HepG2 (cell line): ENCODE measurements around the gene TCN2. TPM values are rescaled to one million over a fixed set of nuclear protein-coding genes. Genes with fewer than 3 reads are reported as not detected.
A peak's percentile ranks its signal among the peaks of the same experiment; 100 is the strongest.

Source experiments
- DMAP1 ChIP-seq: IDR thresholded peaks from 2 replicates; pipeline ENCODE4 v1.6.1; 2016
- HCFC1 ChIP-seq: fragments of 150-350 bp; IDR thresholded peaks from 2 replicates; pipeline ENCODE4 v1.6.1; 2014; ENCODE audit warnings: low read depth, low read length
- MED1 ChIP-seq: sonication (generic); formaldehyde crosslinking; IDR thresholded peaks from 2 replicates; pipeline ENCODE4 v1.4.0; 2020; ENCODE audit warnings: missing genetic modification reagents
- NAIF1 ChIP-seq: sonication (generic); formaldehyde crosslinking; IDR thresholded peaks from 2 replicates; pipeline ENCODE4 v1.5.0; 2020; ENCODE audit warnings: mild to moderate bottlenecking, missing genetic modification reagents, borderline replicate concordance
- NONO ChIP-seq, 2 experiments: fragments of 450-650 bp in 1 of 2; sonication (generic) in 1 of 2; formaldehyde crosslinking in 1 of 2; IDR thresholded peaks in 1 of 2; conservative IDR thresholded peaks in 1 of 2; 2 replicates each; pipeline versions ENCODE4 v1.6.1 to v1.8.0; 2017 to 2022; ENCODE audit warnings: mild to moderate bottlenecking in 1 of 2, missing genetic modification reagents in 1 of 2, moderate library complexity in 1 of 2
- NR1H2 ChIP-seq: sonication (generic); formaldehyde crosslinking; IDR thresholded peaks from 2 replicates; pipeline ENCODE4 v1.8.1; 2022; ENCODE audit warnings: low read depth, missing genetic modification reagents, borderline replicate concordance
- RBM22 ChIP-seq: fragments of 200-400 bp; formaldehyde crosslinking; optimal IDR thresholded peaks from 2 replicates; pipeline ENCODE3; 2017; ENCODE audit warnings: mild to moderate bottlenecking, low read length, moderate library complexity
- TAF15 ChIP-seq: fragments of 200-400 bp; formaldehyde crosslinking; IDR thresholded peaks from one replicate; pipeline ENCODE4 v1.6.1; 2018; ENCODE audit warnings: mild to moderate bottlenecking, low read depth, low read length; ENCODE audit not compliant: poor library complexity, severe bottlenecking
- ZNF138 ChIP-seq: sonication (generic); formaldehyde crosslinking; IDR thresholded peaks from 2 replicates; pipeline ENCODE4 v1.5.0; 2020; ENCODE audit warnings: mild to moderate bottlenecking, low read depth, missing genetic modification reagents
- ZNF543 ChIP-seq: sonication (generic); formaldehyde crosslinking; IDR thresholded peaks from 2 replicates; pipeline ENCODE4 v1.4.0; 2020; ENCODE audit warnings: mild to moderate bottlenecking, missing genetic modification reagents
- polyA plus RNA-seq, 8 experiments: library from polyadenylated mRNA; depleted of rRNA in 3 of 8; stranded (reverse) in 7 of 8; unstranded in 1 of 8; fragments of >200 nt; fragmentation: Illumina TruSeq in 4 of 8; extraction: Trizol in 4 of 8; gene quantifications; 2 replicates each; pipeline versions ENCODE4 v1.2.1 to v1.2.3, GENCODE V29; 2011 to 2016; ENCODE audit warnings: low read depth in 4 of 8, missing spikeins in 1 of 8, mixed read lengths in 1 of 8; ENCODE audit not compliant: insufficient read depth in 1 of 8
- total RNA-seq, 5 experiments: library from RNA; depleted of rRNA; stranded (reverse); fragments of >200 nt; fragmentation: Illumina TruSeq; extraction: Trizol; gene quantifications; 2 replicates each; pipeline ENCODE4 v1.2.3, GENCODE V29; 2016; ENCODE audit warnings: low read depth in 1 of 5
- TF ChIP-seq, protein P1 (sequence below): sonication (generic); formaldehyde crosslinking; IDR thresholded peaks from 2 replicates; pipeline ENCODE4 v1.9.0; 2021; ENCODE audit warnings: missing genetic modification reagents, borderline replicate concordance
- TF ChIP-seq, protein P2 (sequence below): sonication (generic); formaldehyde crosslinking; IDR thresholded peaks from 2 replicates; pipeline ENCODE4 v1.5.1; 2020; ENCODE audit warnings: mild to moderate bottlenecking, missing genetic modification reagents, borderline replicate concordance
- TF ChIP-seq, protein P3 (sequence below): IDR thresholded peaks from 2 replicates; pipeline ENCODE4 v1.6.1; 2012; ENCODE audit warnings: low read depth, low read length, improper control_type of control experiment
- TF ChIP-seq, protein P4 (sequence below): sonication (generic); formaldehyde crosslinking; IDR thresholded peaks from 2 replicates; pipeline ENCODE4 v1.4.0; 2020; ENCODE audit warnings: mild to moderate bottlenecking, missing genetic modification reagents

The TCN2 gene
- total and polyA plus RNA-seq, 2 of the 13 experiments (the other 11 are each of a cell fraction or from before 2014, with no cell fraction given), result 0.29 to 0.31 TPM

DNA sequence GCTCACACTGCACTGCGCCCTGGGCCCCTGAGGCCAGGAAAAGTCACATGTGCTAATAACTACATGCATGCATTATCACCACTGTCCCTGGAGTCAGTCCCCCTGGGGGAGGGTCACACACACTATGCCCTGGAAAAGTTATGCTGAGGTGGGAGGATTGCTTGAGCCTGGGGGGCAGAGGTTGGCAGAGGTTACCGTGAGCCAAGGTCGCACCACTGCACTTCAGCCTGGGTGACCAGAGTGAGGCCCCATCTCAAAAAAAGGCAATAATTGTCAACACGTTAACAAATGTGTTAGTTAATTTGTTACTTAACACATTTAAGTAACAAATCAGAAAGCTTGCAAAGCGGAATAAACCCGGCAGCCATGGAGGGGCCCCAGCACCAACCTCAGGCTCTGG lies 47.1 kb upstream of the TCN2 start (continued):
- TF ChIP-seq, protein P1, sequence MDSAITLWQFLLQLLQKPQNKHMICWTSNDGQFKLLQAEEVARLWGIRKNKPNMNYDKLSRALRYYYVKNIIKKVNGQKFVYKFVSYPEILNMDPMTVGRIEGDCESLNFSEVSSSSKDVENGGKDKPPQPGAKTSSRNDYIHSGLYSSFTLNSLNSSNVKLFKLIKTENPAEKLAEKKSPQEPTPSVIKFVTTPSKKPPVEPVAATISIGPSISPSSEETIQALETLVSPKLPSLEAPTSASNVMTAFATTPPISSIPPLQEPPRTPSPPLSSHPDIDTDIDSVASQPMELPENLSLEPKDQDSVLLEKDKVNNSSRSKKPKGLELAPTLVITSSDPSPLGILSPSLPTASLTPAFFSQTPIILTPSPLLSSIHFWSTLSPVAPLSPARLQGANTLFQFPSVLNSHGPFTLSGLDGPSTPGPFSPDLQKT, result no peak
- TF ChIP-seq NAIF1 (CRISPR knock-in tag) (no peak), ZNF138 (CRISPR knock-in tag) (no peak), TAF15 (no peak), ZNF543 (no peak), MED1 (CRISPR knock-in tag) (0 out of 2 replicates have a peak, but pooled peaks have one; percentile 24), DMAP1 (CRISPR knock-in tag) (no peak), HCFC1 (no peak), RBM22 (no peak), NONO (IDR thresholded peaks at IDR 0.05) (no peak), NONO (CRISPR knock-in tag; conservative IDR thresholded peaks at IDR 0.05) (no peak), NR1H2 (0 out of 2 replicates have a peak, but pooled peaks have one; percentile 42)
- TF ChIP-seq, protein P2, sequence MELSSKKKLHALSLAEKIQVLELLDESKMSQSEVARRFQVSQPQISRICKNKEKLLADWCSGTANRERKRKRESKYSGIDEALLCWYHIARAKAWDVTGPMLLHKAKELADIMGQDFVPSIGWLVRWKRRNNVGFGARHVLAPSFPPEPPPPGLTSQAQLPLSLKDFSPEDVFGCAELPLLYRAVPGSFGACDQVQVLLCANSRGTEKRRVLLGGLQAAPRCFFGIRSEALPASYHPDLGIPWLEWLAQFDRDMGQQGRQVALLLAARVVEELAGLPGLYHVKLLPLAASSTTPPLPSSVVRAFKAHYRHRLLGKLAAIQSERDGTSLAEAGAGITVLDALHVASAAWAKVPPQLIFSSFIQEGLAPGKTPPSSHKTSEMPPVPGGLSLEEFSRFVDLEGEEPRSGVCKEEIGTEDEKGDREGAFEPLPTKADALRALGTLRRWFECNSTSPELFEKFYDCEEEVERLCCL (CRISPR knock-in tag), result no peak
- TF ChIP-seq, protein P3, sequence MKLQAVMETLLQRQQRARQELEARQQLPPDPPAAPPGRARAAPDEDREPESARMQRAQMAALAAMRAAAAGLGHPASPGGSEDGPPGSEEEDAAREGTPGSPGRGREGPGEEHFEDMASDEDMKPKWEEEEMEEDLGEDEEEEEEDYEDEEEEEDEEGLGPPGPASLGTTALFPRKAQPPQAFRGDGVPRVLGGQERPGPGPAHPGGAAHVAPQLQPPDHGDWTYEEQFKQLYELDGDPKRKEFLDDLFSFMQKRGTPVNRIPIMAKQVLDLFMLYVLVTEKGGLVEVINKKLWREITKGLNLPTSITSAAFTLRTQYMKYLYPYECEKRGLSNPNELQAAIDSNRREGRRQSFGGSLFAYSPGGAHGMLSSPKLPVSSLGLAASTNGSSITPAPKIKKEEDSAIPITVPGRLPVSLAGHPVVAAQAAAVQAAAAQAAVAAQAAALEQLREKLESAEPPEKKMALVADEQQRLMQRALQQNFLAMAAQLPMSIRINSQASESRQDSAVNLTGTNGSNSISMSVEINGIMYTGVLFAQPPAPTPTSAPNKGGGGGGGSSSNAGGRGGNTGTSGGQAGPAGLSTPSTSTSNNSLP, result no peak
- TF ChIP-seq, protein P4, sequence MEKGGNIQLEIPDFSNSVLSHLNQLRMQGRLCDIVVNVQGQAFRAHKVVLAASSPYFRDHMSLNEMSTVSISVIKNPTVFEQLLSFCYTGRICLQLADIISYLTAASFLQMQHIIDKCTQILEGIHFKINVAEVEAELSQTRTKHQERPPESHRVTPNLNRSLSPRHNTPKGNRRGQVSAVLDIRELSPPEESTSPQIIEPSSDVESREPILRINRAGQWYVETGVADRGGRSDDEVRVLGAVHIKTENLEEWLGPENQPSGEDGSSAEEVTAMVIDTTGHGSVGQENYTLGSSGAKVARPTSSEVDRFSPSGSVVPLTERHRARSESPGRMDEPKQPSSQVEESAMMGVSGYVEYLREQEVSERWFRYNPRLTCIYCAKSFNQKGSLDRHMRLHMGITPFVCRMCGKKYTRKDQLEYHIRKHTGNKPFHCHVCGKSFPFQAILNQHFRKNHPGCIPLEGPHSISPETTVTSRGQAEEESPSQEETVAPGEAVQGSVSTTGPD (CRISPR knock-in tag), result no peak
